SH-SY5Y (cell line): ENCODE results near the gene CEP290.

Experiments used
- GATA2 ChIP-seq: IDR thresholded peaks from 2 replicates; pipeline ENCODE4 v1.6.1; 2011; ENCODE audit warnings: mild to moderate bottlenecking, low read depth, low read length
- GATA3 ChIP-seq: IDR thresholded peaks from 2 replicates; pipeline ENCODE4 v1.6.1; 2011; ENCODE audit warnings: low read depth, mild to moderate bottlenecking, low read length, moderate library complexity

- TF ChIP-seq GATA2 (no peak), GATA3 (no peak)
Measured at GRCh38 chr12:88036353-88036965, 105.4 kb downstream of the CEP290 start.
